Measurements from ENCODE around the gene CIDEC. TPM values are rescaled to one million over a fixed set of nuclear protein-coding genes. Genes with fewer than 3 reads are reported as not detected.
A peak's percentile ranks its signal among the peaks of the same experiment; 100 is the strongest.

CIDEC gene
- total and polyA plus RNA-seq, 9 of the 15 experiments (the other 6 are each of a cell fraction or from before 2014, with no cell fraction given): not detected

DNA sequence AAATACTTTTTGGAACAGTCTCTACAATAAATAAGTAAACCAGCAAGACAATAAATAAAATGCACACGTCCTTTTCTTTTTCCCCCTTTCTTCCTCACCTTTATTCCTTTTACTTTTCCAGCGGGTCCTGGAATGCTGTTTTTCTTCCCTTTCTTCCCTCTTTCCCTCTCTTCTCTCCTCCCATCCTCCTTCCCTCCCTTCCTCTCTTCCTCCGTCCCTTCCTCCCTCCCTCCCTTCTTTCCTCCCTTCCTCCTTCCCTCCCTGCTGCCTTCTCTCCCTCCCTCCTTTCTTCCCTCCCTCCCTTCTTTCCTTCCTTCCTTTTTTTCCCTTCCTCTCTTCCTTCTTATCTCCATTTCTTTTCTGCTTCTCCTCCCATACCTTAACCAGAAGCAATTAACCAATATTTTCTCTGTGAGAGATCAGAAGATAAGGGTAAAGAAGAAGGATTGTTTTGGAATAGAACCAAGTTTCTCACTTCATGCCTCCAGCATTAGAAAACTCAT, 19.3 kb upstream of the CIDEC start (continued):
- no peak for TF ChIP-seq NR3C1 (CRISPR knock-in tag; IDR thresholded peaks at IDR 0.05)
- no peak for TF ChIP-seq NCOA4 (IDR thresholded peaks at IDR 0.05; ENCODE audit: partially characterized antibody)
- TF ChIP-seq HLTF (IDR thresholded peaks at IDR 0.05): peak; percentile 85
- 0 out of 2 replicates have a peak, but pooled peaks have one; percentile 32 for TF ChIP-seq KHSRP (IDR thresholded peaks at IDR 0.05)
- TF ChIP-seq CBFA2T3 (IDR thresholded peaks at IDR 0.05): no peak
- TF ChIP-seq XRCC3 (IDR thresholded peaks at IDR 0.05): no peak
- peak in 1 of 2 experiments; percentile 77; a peak in 2 of 4 replicates for TF ChIP-seq HDAC1 (IDR thresholded peaks at IDR 0.05)
- no peak for TF ChIP-seq ZNF143 (CRISPR knock-in tag; IDR thresholded peaks at IDR 0.05)
- TF ChIP-seq DIDO1 (tag; IDR thresholded peaks at IDR 0.05; ENCODE audit: low read depth): no peak
- 0 out of 4 replicates have a peak, but pooled peaks of 1 of the 2 experiments have one; percentile 45 for TF ChIP-seq MCM7 (IDR thresholded peaks at IDR 0.05)
- no peak for TF ChIP-seq KAT7 (CRISPR knock-in tag; IDR thresholded peaks at IDR 0.05; ENCODE audit: borderline replicate concordance)
- TF ChIP-seq, protein P1, sequence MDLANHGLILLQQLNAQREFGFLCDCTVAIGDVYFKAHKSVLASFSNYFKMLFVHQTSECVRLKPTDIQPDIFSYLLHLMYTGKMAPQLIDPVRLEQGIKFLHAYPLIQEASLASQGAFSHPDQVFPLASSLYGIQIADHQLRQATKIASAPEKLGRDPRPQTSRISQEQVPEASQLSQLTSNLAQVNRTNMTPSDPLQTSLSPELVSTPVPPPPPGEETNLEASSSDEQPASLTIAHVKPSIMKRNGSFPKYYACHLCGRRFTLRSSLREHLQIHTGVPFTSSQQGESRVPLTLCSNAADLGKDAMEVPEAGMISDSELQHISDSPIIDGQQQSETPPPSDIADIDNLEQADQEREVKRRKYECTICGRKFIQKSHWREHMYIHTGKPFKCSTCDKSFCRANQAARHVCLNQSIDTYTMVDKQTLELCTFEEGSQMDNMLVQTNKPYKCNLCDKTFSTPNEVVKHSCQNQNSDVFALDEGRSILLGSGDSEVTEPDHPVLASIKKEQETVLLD (IDR thresholded peaks at IDR 0.05): peak; percentile 73; the same call in 1 of the 2 replicates
- TF ChIP-seq, protein P2, sequence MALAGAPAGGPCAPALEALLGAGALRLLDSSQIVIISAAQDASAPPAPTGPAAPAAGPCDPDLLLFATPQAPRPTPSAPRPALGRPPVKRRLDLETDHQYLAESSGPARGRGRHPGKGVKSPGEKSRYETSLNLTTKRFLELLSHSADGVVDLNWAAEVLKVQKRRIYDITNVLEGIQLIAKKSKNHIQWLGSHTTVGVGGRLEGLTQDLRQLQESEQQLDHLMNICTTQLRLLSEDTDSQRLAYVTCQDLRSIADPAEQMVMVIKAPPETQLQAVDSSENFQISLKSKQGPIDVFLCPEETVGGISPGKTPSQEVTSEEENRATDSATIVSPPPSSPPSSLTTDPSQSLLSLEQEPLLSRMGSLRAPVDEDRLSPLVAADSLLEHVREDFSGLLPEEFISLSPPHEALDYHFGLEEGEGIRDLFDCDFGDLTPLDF (CRISPR knock-in tag; IDR thresholded peaks at IDR 0.05): no peak
- peak; percentile 34; the same call in 1 of the 2 replicates for TF ChIP-seq MTA2 (IDR thresholded peaks at IDR 0.05; ENCODE audit: low read depth)
- TF ChIP-seq, protein P3, sequence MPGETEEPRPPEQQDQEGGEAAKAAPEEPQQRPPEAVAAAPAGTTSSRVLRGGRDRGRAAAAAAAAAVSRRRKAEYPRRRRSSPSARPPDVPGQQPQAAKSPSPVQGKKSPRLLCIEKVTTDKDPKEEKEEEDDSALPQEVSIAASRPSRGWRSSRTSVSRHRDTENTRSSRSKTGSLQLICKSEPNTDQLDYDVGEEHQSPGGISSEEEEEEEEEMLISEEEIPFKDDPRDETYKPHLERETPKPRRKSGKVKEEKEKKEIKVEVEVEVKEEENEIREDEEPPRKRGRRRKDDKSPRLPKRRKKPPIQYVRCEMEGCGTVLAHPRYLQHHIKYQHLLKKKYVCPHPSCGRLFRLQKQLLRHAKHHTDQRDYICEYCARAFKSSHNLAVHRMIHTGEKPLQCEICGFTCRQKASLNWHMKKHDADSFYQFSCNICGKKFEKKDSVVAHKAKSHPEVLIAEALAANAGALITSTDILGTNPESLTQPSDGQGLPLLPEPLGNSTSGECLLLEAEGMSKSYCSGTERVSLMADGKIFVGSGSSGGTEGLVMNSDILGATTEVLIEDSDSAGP (CRISPR knock-in tag; IDR thresholded peaks at IDR 0.05): no peak
- no peak for TF ChIP-seq ZFP36 (IDR thresholded peaks at IDR 0.05; ENCODE audit: low read depth, low read length, partially characterized antibody)
- peak; percentile 41; the same call in 1 of the 2 replicates for TF ChIP-seq TSC22D4 (tag; IDR thresholded peaks at IDR 0.05)
- TF ChIP-seq ARID2 (IDR thresholded peaks at IDR 0.05): peak; percentile 44; the same call in 1 of the 2 replicates
- TF ChIP-seq, protein P4, sequence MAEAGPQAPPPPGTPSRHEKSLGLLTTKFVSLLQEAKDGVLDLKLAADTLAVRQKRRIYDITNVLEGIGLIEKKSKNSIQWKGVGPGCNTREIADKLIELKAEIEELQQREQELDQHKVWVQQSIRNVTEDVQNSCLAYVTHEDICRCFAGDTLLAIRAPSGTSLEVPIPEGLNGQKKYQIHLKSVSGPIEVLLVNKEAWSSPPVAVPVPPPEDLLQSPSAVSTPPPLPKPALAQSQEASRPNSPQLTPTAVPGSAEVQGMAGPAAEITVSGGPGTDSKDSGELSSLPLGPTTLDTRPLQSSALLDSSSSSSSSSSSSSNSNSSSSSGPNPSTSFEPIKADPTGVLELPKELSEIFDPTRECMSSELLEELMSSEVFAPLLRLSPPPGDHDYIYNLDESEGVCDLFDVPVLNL (CRISPR knock-in tag; IDR thresholded peaks at IDR 0.05; ENCODE audit: low read depth): no peak
- TF ChIP-seq RAD51 (IDR thresholded peaks at IDR 0.05; ENCODE audit: borderline replicate concordance, low read depth): no peak
- TF ChIP-seq BCL6 (CRISPR knock-in tag; IDR thresholded peaks at IDR 0.05): no peak
- TF ChIP-seq, protein P5, sequence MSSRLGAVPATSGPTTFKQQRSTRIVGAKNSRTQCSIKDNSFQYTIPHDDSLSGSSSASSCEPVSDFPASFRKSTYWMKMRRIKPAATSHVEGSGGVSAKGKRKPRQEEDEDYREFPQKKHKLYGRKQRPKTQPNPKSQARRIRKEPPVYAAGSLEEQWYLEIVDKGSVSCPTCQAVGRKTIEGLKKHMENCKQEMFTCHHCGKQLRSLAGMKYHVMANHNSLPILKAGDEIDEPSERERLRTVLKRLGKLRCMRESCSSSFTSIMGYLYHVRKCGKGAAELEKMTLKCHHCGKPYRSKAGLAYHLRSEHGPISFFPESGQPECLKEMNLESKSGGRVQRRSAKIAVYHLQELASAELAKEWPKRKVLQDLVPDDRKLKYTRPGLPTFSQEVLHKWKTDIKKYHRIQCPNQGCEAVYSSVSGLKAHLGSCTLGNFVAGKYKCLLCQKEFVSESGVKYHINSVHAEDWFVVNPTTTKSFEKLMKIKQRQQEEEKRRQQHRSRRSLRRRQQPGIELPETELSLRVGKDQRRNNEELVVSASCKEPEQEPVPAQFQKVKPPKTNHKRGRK (tag; IDR thresholded peaks at IDR 0.05): peak; percentile 98
- peak; percentile 66 for TF ChIP-seq DPF2 (IDR thresholded peaks at IDR 0.05)
- 0 out of 2 replicates have a peak, but pooled peaks have one; percentile 58 for TF ChIP-seq YBX1 (IDR thresholded peaks at IDR 0.05)
